Measurements from ENCODE around the gene LYRM4.
A peak's percentile ranks its signal among the peaks of the same experiment; 100 is the strongest.

LYRM4 gene

DNA sequence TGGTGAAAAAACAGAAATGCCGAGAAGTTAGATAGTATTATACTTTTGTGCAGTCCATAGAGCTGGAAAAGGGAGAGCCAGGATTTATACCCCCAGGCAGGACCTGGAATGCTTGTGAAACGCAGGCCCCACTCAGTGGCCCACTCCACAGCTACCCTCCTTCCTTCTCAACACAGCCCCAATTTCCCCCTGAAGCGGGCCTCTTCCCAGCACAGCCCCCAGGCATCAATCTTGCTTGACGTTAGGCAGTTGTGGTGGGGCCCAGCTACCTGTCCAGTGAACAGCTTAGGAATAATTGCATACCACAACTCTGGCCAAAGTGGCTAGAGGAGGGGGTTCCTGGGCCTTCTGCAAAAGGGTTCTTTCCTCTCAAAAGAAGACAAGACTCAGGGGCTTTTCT lies 114.4 kb downstream of the LYRM4 start:
- no peak for DNase-seq (ENCODE audit: low read depth)

DNA sequence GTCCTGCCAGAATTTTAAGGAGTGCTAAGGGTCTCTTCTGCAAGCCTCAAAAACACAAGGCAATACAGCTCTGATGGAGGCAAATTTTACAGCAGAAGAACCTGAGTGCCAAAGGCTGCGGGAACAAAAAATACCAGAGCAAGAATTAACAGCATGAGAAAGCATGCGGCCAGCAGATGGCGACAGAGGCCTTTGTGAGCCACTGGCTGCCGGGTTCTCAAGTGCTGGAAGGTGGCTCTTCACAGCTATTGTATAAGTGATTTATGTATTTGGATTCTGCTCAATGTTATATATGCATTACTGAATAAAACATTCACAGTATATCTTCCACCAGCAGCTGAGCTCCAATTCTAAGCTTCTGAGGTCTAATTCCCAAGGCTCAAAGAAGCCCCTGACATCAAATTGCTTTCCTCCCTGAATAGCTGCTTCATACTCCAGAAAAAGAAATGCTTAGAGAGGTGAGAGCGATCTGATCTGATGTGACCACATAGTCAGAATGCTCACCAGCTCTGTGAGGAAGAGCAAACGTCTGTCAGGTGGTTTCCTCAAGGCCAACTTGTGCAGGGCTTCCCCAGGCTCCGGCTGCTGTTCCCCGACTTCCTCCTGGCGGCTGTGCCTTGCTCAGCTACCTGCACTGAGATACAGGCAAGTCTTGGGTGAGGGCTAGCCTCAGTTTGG lies 117.0 kb downstream of the LYRM4 start:
- DNase-seq (ENCODE audit: low read depth): peak; percentile 85

DNA sequence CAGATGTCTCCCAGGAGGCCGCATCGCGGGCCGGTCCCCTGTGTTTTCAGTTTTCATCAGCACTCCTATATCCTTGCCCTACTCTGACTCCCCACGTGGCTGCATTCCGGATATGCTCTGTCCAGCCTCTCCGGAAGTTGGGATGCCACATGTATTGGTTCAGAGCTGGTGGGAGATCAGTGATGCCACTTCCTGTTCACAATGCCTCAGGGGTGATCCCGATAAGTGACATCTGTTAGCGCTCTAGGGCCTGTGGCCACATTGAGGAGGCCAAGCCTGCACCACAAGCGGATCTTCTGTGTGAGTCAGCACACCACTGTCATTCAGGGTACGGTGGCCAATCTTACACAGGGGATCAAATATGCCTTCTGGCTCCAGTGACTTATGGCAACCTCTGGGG lies 117.8 kb downstream of the LYRM4 start:
- DNase-seq (ENCODE audit: low read depth): no peak

DNA sequence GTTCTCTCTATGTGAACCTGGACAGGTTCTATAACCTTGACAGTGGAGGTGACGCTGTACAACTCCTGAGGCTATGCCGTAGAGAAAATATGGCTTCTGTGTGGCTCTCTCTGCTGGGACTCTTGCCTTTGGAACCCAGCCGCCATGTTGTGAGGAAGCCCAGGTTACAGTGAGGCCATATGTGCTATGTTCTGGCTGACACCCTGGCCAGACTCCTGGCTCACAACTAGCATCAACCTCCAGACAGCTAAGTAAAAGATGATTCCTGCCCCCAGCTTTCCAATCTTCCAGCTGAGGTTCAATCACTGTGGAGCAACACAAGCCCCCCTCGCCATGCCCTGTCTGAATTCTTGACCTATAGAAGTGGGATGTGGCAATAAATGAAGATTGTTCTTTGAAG lies 118.6 kb downstream of the LYRM4 start:
- DNase-seq (ENCODE audit: low read depth): no peak

DNA sequence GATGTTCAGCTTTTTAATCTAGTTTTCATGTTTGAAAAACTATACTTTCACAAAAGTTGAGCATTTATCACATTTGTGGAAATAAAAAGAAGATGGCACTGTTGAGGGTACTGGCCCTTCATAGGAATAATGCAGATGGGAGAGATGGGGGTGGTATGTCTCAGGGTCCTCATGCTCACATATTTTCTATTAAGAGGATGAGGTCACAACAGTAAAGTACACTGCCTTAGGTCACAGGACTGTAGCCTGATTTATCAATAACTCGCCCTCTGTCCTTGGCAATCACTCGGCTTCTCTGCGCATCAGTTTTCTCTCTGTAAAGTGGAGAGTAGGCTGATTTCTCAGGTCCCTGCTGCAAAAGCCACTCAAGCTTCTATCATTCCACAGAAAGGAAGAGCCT lies 119.7 kb downstream of the LYRM4 start:
- no peak for DNase-seq (ENCODE audit: low read depth)

DNA sequence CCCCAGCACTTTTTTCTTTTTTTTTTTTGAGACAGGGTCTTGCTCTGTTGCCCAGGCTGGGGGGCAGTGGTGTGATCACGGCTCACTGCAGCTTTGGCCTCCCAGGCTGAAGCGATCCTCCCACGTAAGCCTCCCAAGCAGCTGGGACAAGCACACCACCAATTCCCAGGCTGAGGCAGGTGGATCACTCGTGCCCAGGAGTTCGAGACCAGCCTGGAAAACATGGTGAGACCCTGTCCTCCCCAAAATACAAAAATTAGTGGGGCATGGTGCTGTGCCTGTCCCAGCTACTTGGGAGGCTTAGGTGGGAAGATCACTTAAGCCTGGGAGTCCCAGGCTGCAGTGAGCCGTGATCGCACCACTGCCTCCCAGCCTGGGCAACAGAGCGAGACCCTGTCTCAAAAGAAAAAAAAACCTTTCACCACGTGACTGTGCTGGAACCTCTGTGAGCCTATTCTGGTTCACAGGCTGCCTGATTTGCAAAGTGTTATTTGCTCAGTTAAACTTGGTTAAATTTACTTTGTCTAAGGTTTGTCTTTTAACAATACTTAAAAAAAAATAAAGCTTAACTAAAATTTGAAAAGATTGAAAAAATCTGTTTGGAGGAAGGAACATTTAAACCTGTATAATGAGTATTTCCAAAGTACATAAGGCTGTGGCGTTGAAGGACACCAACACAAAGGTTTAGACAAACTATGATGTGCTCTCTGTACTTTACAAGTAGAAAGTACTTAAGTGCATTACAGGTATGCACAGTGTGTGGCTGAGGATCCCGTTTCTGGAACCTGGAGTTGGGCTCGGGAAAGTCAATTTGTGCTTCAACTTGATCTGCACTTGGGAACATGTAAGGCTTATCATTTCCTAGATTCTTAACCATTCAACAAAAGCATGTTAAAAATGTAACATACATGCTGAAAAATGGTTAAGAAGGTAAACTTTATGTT lies 120.7 kb downstream of the LYRM4 start:
- no peak for DNase-seq (ENCODE audit: low read depth)

DNA sequence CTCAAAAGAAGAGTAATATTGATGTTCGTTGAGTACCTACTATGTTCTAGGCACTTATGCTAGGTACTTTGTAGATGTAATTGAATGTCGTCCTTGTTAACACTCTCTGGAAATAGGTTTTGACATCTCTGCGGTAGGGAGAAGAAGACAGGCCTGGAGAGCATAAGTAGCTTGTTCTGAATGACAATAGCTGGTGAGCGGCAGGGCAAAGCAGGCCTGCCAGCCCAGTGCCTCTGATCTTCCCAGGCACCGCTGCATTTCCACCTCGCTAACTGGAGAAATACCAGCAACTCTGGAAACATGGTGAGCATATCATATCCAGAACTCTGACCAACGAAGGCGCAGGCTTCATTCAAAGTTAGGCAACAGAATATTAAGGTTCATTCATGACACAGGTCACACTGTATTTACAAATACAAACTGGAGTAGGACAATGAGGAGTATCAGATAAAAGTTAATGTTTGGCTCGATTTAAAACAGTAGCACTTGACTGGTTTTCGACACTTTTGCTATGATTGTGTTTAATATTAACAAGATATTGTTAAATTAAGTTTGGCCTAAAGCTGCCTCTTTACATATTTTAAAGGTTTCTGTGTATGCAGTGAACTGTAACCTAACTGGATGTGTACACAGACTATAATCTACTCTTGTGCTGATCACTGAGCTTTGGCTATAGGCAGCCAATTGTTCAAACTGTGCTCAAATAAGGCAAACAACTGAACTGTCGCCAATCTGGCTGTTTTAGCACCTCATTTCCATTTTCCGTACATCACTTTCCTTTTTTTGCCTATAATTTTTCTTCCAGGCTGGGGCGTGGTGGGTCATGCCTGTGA lies 121.5 kb downstream of the LYRM4 start:
- no peak for DNase-seq (ENCODE audit: low read depth)

DNA sequence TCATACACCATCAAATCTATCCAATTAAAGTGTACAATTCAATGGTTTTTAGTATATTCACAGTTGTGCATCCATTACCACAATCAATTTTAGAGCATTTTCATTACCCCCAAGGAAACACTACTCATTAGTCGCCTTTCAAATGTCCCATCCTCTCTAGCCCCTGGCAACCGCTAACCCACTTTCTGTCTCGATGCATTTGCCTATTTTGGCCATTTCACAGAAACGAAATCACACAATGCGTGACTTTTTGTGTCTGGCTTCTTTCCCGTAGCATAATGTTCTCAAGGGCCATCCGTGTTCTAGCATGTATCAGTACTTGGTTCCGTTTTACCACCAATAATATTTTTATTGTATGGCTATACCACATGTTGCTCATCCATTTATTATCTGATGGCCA lies 123.9 kb downstream of the LYRM4 start:
- DNase-seq (ENCODE audit: low read depth): no peak

DNA sequence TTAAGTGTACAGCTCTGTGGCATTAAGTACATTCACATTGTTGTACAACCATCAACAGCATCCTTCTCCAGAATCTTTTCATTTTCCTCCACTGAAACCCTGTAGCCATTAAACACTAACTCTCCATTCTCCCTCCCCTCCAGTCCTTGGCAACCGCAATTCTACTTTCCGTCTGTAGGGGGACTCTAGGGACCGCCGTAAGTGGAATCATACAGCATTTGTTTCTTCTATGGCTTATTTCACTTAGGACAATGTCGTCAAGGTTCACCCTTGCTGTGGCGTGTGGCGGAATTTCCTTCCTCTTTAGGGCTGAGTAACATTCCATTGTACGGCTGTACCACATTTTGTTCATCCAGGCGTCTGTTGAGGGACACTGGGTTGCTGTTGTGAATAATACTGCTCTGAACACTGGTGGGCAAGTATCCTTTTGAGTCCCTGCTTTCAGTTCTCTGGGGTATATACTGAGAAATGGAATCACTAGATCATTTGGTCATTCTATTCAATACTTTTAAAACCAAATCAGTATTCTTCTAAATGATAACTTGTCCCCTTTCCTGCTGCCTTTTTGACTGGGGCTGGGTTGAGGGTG lies 124.9 kb downstream of the LYRM4 start:
- peak; percentile 24 for DNase-seq (ENCODE audit: low read depth)

DNA sequence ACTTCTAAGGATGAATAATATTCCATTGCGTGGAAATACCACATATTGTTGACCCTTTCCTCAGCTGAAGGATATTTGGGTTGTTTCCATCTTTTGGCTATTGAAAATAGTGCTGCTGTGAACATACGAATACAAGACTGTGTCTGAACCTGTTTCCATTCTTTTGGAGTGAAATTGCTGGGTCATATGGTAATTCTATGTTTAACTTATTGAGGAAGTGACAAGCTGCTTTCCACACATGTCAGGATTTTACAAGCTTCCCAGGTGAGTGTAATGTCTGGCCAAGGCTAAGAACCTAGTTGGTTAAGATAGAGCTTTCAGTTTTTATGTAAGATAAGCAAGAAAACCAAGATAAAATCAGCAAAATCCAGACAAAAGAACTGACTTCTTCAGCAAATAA lies 126.8 kb downstream of the LYRM4 start:
- no peak for DNase-seq (ENCODE audit: low read depth)

DNA sequence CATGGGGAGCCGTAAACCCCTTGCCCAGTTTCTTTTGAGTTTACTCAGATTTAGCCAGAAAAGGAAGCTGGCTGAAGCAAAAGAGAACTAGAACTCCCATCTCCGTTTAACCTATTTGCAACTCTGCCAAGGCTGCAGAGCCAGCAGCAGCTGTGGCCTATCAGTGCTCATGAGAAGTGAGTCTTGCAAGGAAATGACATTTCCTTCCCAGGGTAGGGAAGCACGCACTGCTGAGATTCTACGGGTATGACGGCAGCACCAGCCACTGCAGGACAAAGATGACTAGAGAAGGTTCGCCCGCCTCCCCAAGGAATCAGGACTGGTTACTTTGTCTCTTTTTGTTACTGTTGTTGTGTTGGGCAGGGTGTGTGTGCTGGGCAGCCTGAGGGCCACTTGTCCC lies 128.0 kb downstream of the LYRM4 start:
- DNase-seq (ENCODE audit: low read depth): no peak

DNA sequence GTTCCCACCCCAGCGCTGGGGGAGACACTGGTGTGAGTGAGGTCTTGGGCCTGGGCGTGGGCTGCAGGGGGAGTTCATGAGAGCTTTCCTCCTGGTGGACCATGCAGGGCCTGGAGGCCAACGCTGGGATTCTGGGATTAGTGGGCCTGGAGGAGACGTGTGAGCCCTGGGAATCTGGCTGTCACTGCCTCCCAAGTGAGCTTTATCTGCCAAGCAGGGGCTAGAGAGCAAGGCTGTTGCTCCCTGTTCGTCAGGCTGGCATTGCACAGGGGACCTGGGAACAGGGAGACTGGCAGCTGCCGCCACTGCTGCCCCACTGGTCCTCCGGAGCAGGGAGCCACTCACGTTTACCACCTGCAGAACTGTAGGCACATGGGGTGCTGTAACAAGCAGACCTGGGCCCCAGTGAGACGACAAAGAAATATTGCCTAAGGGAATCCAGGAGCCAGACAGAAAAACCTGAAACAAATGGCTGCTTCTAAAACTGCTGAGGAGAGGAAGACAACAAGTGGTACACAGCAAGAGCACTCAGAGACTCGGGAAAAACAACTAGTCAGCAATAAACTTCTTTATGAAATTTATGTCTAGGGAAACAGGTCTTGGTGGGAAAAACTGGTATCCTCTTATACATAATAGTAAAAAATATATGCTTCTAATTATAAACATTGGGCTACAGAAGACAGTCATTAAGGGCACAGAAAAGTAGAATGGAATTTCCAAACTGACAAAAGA lies 130.4 kb downstream of the LYRM4 start:
- DNase-seq (ENCODE audit: low read depth): no peak

DNA sequence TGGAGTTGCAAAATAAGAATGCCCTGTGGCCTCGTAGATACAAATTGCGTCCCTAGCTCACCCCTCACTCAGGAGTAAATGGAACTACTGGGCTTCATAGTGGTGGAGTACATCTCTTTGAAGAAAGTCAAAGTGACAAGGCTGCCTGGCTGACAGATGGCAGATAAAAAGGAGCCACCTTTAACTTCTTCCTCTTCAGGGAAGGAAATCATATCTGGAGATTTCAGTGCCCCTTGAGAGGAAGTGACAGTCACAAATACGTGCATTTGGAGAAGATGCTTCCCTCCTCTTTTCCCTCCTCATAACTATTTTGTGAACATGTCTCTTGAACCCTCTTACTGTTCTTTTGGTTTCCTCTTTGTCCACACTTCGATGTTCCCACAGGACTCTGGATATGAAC lies 132.4 kb downstream of the LYRM4 start:
- DNase-seq (ENCODE audit: low read depth): no peak

DNA sequence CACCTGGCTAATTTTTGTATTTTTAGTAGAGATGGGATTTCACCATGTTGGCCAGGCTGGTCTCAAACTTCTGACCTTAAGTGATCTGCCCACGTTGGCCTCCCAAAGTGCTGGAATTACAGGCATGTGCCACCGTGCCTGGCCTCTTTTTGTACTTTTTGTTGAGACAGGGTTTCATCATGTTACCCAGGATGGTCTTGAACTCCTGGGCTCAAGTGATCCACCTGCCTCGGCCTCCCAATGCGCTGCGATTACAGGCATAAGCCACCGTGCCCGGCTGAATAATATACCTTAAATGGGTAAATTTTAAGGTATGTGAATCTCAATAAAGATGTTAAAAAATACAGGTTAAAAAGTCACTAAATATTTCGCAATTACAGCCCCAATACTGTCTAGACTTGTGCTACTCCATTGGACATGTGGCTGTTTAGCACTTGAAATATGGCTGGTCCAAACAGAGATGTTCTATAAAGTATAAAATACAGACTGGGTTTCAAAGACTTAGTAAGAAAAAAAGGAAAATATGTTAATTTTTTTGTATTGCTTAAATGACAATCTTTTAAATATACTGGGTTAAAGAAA lies 133.6 kb downstream of the LYRM4 start:
- no peak for DNase-seq (ENCODE audit: low read depth)

DNA sequence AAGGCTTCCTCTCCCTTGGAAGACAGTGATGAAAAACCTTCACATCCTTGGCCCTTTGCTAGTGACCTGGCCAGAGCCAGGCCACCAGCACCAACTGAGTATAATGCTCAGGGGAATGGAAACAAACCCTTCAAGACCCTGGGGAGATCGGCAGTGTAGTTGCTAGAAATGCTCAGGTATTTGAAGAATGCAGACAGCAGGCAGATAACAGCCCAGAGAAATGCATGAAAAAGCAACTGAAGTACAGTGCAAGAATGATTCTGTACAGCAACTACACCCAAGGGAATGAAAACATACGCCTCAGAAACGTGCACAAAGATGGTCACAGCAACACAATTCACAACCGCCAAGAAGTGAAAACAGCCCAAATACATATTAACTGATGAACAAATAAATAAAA lies 134.5 kb downstream of the LYRM4 start:
- DNase-seq (ENCODE audit: low read depth): no peak

DNA sequence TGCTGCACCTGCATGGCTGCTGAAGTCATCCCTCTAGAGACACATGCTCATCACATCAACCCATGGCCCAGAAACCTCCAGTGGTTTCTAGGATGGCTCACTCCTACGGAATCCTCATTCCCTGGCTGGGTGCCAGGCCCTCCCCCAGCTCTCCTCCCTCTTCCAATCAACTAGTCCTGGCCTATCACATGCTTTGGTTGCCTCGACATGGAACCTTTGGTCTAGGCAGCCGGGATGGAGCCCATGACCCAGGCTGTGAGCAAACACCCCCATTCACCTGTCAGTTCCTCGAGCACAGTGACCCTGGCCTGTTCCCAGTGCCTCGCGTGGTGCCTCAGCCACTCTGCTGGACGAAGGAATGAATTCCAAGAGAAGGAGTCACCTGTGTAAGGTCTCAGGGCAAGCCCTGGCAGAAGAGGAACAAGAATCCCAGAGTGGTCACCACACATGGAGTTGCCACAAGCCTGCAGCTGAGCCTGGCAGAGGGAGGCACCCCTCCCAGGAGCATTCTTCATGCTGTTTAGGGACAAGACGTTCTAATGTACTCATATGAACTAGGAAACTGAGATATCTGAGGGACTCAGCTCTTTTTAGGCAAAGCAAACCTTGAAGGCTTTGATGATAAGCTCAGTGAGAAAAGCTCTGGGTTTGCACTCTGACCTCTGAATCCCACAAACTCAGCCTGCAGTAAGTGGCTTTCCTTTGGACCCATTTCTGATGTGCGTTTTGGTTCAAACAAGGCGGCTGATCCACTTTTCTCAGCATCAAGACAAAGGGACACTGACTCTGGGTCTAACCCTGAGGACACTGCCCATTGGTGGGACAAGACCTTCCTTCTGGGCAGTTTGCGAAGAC lies 135.4 kb downstream of the LYRM4 start:
- no peak for DNase-seq (ENCODE audit: low read depth)

DNA sequence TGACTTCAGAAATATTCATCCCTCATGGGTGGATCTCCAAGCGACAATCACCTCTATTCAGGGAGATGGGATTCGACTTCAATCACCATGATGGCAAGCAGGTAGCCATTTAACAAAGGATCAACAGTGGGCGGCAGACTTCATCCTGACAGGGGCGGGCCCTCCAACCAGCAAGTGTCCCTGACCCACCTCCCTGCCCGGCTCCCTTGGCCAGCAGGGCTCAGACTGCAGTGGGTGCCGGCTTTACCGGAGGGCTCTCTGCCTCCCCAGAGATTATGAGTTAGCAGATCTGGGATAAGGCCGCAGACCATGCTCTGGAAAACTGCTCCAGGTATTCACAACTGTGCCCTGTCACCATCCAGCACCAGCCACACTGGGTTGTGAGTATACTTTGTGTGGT lies 136.2 kb downstream of the LYRM4 start:
- DNase-seq (ENCODE audit: low read depth): no peak

DNA sequence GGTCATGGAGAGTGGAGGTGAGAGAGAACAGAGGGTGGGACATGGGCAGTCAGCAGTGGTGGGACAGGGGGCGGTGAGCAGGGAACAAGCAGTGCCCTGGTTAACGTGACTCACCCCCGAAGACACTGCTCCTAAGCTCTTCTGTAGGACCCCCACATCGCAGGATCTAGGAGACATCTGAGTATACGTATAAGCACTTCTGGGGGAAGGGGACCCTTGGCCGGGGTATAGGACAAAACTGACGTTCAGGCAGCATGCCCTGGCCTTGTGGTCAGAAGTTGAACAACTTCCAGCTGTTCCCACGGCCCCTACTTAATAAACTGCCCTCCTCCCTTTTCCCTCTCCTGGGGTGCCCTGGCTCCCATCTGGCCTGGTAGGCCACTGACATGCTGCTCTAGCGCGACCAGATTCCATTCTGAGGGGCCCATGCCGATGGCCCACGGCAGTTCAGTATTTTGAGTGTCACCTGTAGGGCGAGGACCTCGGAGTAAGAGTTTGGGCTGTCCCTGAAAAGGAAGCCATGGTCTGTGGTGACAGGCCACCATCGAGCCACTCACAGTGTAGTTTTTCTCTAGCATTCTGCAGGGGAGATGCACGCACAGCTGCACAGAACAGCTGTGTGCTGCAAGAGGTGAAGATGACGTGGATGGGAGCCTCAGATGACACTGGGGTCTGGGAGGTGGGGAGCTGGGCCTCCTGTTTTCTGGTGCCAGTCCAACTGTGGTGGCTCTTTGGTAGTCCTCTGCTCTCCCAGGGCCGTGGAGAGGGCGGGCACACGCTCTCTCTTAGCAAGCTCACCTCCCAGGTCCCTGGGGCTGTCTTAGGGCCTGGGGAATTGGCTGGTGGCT lies 137.2 kb downstream of the LYRM4 start:
- DNase-seq (ENCODE audit: low read depth): no peak

DNA sequence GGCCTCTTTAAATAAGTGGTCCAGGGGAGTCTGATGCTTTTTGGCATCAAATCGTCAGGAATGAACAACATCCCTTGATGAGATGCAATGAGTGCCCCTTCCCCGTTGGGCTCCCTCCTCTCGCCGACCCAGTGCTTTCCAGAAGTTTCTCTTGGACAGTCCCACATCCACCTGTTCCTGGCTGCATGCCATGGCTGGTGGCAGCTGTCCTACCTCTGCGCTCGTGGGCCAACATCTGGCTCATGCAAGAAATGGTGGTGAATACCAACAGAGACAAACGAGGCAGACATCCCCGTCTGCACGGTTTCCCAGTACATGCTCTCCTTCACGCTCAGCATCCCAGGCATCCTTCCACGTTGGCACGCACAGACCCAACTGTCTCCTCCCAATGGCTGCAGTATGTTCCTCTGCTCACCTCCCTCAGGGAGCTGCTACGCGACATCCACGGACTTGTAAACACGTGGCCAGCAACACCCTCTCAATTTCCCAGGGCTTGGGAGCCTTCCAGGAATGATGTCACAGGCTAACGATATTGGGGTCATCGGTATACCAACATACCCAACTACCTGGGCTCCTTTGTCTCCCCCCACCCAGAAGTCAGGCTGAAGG lies 138.1 kb downstream of the LYRM4 start:
- no peak for DNase-seq (ENCODE audit: low read depth)

Measured in activated T-cell treated with anti-CD3 and anti-CD28 coated beads for 1 hour (primary cell).